HepG2 (cell line): ENCODE data around the gene HPGD. TPM values are rescaled to one million over a fixed set of nuclear protein-coding genes. Genes with fewer than 3 reads are reported as not detected.

Source experiments
- ATAC-seq: fragments of 200-7000 bp; cut with Tn5 transposase; 3 replicates; pipeline ENCODE4 v1.9.1; 2020; ENCODE audit warnings: mild to moderate bottlenecking, moderate library complexity
- BruUV-seq: library from RNA; stranded (reverse); fragments of 400-500 nt; replicated peaks from 2 replicates; lab custom pipeline; 2021; lab: Mats Ljungman, UMichigan
- CTCF ChIA-PET: fragments of 300-600 bp; formaldehyde crosslinking; extraction: SDS; loops from one replicate; lab custom pipeline; 2021; ENCODE audit warnings: low total read pairs, inconsistent platforms, low intra/inter-chr PET ratio; lab: Yijun Ruan, JAX
- POLR2A ChIA-PET: fragments of 350-600 bp; sonication (Branson Sonifier 250); formaldehyde crosslinking; loops from one replicate; lab custom pipeline; 2020; ENCODE audit warnings: antibody characterized with exemption, inconsistent platforms; lab: Yijun Ruan, JAX
- DNase-seq: peaks from one replicate; pipeline ENCODE4 v3.0.0-alpha.2; 2015; ENCODE audit warnings: low spot score
- FAIRE-seq: peaks from 3 replicates; lab custom pipeline; 2011; peaks lifted over from hg19 to GRCh38; lab: Jason Lieb, UNC
- H2AFZ ChIP-seq: one replicate; pipeline ENCODE4 v1.6.1; 2011; ENCODE audit warnings: low read length, inconsistent platforms
- H3K27ac ChIP-seq: fragments of 300-600 bp; 3 replicates; pipeline ENCODE4 v1.8.0; 2011; ENCODE audit warnings: mixed run types, mild to moderate bottlenecking, mixed read lengths, low read length, inconsistent platforms; ENCODE audit not compliant: insufficient read depth; ENCODE audit errors: extremely low read length
- H3K27me3 ChIP-seq, 2 experiments: fragments of 200-600 bp in 1 of 2; 2 replicates in 1 of 2; 3 replicates in 1 of 2; pipeline versions ENCODE4 v1.6.0 to v1.8.0; 2011; ENCODE audit warnings: low read length in 2 of 2, mild to moderate bottlenecking in 2 of 2, moderate library complexity in 2 of 2, inconsistent platforms in 1 of 2; ENCODE audit not compliant: insufficient read depth in 2 of 2, control insufficient read depth in 1 of 2
- H3K36me3 ChIP-seq, 2 experiments: fragments of 200-600 bp in 1 of 2; replicated peaks in 1 of 2; 2 replicates in 1 of 2; 3 replicates in 1 of 2; pipeline versions ENCODE4 v1.5.1 to v1.8.0; 2011; ENCODE audit warnings: low read length in 2 of 2, inconsistent platforms in 1 of 2; ENCODE audit not compliant: insufficient read depth in 2 of 2, control insufficient read depth in 1 of 2
- H3K4me1 ChIP-seq: 2 replicates; pipeline ENCODE4 v1.5.1; 2012; ENCODE audit warnings: low read length, inconsistent platforms; ENCODE audit not compliant: insufficient read depth
- H3K4me2 ChIP-seq: 2 replicates; pipeline ENCODE4 v1.6.0; 2011; ENCODE audit warnings: low read depth, low read length, inconsistent platforms
- H3K4me3 ChIP-seq, 3 experiments: fragments of 200-600 bp in 1 of 3; sonication (generic), shearing (Covaris generic) in 1 of 3; replicated peaks in 1 of 3; 2 replicates each; pipeline ENCODE4 v1.5.1; 2011 to 2016; ENCODE audit warnings: low read length in 3 of 3, inconsistent platforms in 2 of 3, low read depth in 2 of 3, mild to moderate bottlenecking in 2 of 3, control low read depth in 1 of 3, mixed read lengths in 1 of 3; ENCODE audit not compliant: insufficient read depth in 1 of 3
- H3K79me2 ChIP-seq: one replicate; pipeline ENCODE4 v1.6.1; 2011; ENCODE audit warnings: low read length, inconsistent platforms; ENCODE audit not compliant: insufficient read depth
- H3K9ac ChIP-seq: 2 replicates; pipeline ENCODE4 v1.6.0; 2011; ENCODE audit warnings: mild to moderate bottlenecking, low read depth, low read length, inconsistent platforms; ENCODE audit not compliant: insufficient read depth
- H3K9me3 ChIP-seq: 2 replicates; pipeline ENCODE4 v1.5.1; 2012; ENCODE audit warnings: mild to moderate bottlenecking, low read length
- H4K20me1 ChIP-seq: 2 replicates; pipeline ENCODE4 v1.6.0; 2011; ENCODE audit warnings: inconsistent platforms, mild to moderate bottlenecking, low read length, moderate library complexity; ENCODE audit not compliant: insufficient read depth
- BRCA1 ChIP-seq: sonication (generic); formaldehyde crosslinking; IDR thresholded peaks from 2 replicates; pipeline ENCODE4 v1.4.0; 2020; ENCODE audit warnings: missing genetic modification reagents
- DNMT1 ChIP-seq: sonication (generic); formaldehyde crosslinking; IDR thresholded peaks from 2 replicates; pipeline ENCODE4 v1.5.1; 2020; ENCODE audit warnings: mild to moderate bottlenecking, missing genetic modification reagents
- ELF3 ChIP-seq: IDR thresholded peaks from 2 replicates; pipeline ENCODE4 v1.6.1; 2016; ENCODE audit warnings: missing genetic modification reagents, missing compliant biosample characterization
- HMG20B ChIP-seq: conservative IDR thresholded peaks from 2 replicates; pipeline ENCODE4 v1.6.1; 2016; ENCODE audit warnings: missing genetic modification reagents, missing compliant biosample characterization
- PAWR ChIP-seq: sonication (generic); formaldehyde crosslinking; IDR thresholded peaks from 2 replicates; pipeline ENCODE4 v1.4.0; 2020; ENCODE audit warnings: missing genetic modification reagents, mild to moderate bottlenecking, borderline replicate concordance
- RFX1 ChIP-seq: fragments of 450-650 bp; IDR thresholded peaks from 2 replicates; pipeline ENCODE4 v1.6.1; 2017
- RNF219 ChIP-seq: sonication (generic); formaldehyde crosslinking; IDR thresholded peaks from 2 replicates; pipeline ENCODE4 v1.5.0; 2020; ENCODE audit warnings: mild to moderate bottlenecking, missing genetic modification reagents
- SRF ChIP-seq: IDR thresholded peaks from 2 replicates; pipeline ENCODE4 v1.6.1; 2011; ENCODE audit warnings: mild to moderate bottlenecking, low read depth, low read length, moderate library complexity
- STAT6 ChIP-seq: sonication (generic); formaldehyde crosslinking; IDR thresholded peaks from 2 replicates; pipeline ENCODE4 v1.4.0; 2020; ENCODE audit warnings: missing genetic modification reagents, mild to moderate bottlenecking, borderline replicate concordance
- ZNF232 ChIP-seq: sonication (generic); formaldehyde crosslinking; IDR thresholded peaks from 2 replicates; pipeline ENCODE4 v1.4.0; 2020; ENCODE audit warnings: missing genetic modification reagents, borderline replicate concordance
- ZNF263 ChIP-seq: sonication (generic); formaldehyde crosslinking; IDR thresholded peaks from 2 replicates; pipeline ENCODE4 v1.4.0; 2020; ENCODE audit warnings: missing genetic modification reagents
- ZNF670 ChIP-seq: sonication (generic); formaldehyde crosslinking; IDR thresholded peaks from 2 replicates; pipeline ENCODE4 v1.8.0; 2022; ENCODE audit warnings: mild to moderate bottlenecking, missing genetic modification reagents, borderline replicate concordance
- ZNF724P ChIP-seq: sonication (generic); formaldehyde crosslinking; IDR thresholded peaks from 2 replicates; pipeline ENCODE4 v1.8.0; 2022; ENCODE audit warnings: missing genetic modification reagents, borderline replicate concordance
- ZNF83 ChIP-seq: sonication (generic); formaldehyde crosslinking; IDR thresholded peaks from 2 replicates; pipeline ENCODE4 v1.4.0; 2020; ENCODE audit warnings: missing genetic modification reagents, mild to moderate bottlenecking, borderline replicate concordance
- WGBS: methylation state at CpG from one replicate; pipeline ENCODE4 v1.1.6; 2017; ENCODE audit warnings: low lambda C conversion rate; 5-methylcytosine and 5-hydroxymethylcytosine counted together
- in situ Hi-C: cut with HindIII; loops from 2 replicates; pipeline ENCODE4 v1.10.0; 2017; ENCODE audit warnings: low pct_unique_long_range_greater_than_20kb; ENCODE audit not compliant: extremely low pct_ligation_motif_present
- intact Hi-C: fragments of 100-400 bp; cut with micrococcal nuclease; formaldehyde crosslinking; loops from one replicate; pipeline ENCODE4 v1.10.0; 2022; ENCODE audit not compliant: unreplicated experiment
- polyA plus RNA-seq, 8 experiments: library from polyadenylated mRNA; depleted of rRNA in 3 of 8; stranded (reverse) in 7 of 8; unstranded in 1 of 8; fragments of >200 nt; fragmentation: Illumina TruSeq in 4 of 8; extraction: Trizol in 4 of 8; gene quantifications; 2 replicates each; pipeline versions ENCODE4 v1.2.1 to v1.2.3, GENCODE V29; 2011 to 2016; ENCODE audit warnings: low read depth in 4 of 8, missing spikeins in 1 of 8, mixed read lengths in 1 of 8; ENCODE audit not compliant: insufficient read depth in 1 of 8
- total RNA-seq, 5 experiments: library from RNA; depleted of rRNA; stranded (reverse); fragments of >200 nt; fragmentation: Illumina TruSeq; extraction: Trizol; gene quantifications; 2 replicates each; pipeline ENCODE4 v1.2.3, GENCODE V29; 2016; ENCODE audit warnings: low read depth in 1 of 5

HPGD gene
- total and polyA plus RNA-seq, 2 of the 13 experiments (the other 11 are each of a cell fraction or from before 2014, with no cell fraction given), result 0.13 to 0.24 TPM

- intact Hi-C loops, result no loop called here
- H3K4me1 ChIP-seq, result no peaks in the 10 kb centered on the region
- no peak for DNase-seq
- H3K36me3 ChIP-seq, result no peaks in the 10 kb centered on the region
- BruUV-seq, result no TSS peak
- in situ Hi-C loops, result no loop called here
- no peaks in the 10 kb centered on the region for H3K27me3 ChIP-seq
- no peak overlapping the region for H3K27ac ChIP-seq
- no peak for FAIRE-seq
- no peak overlapping the region for H3K4me2 ChIP-seq
- POLR2A ChIA-PET, result no interaction called here
- no peak for TF ChIP-seq HMG20B
- no peak for TF ChIP-seq STAT6 (CRISPR knock-in tag)
- no peak for TF ChIP-seq ZNF232 (CRISPR knock-in tag)
- no peak for TF ChIP-seq ZNF83 (CRISPR knock-in tag)
- no peak for TF ChIP-seq ZNF724P (CRISPR knock-in tag)
- no peak for TF ChIP-seq DNMT1
- TF ChIP-seq ZNF670, result no peak
- TF ChIP-seq BRCA1 (CRISPR knock-in tag), result no peak
- TF ChIP-seq RNF219 (CRISPR knock-in tag), result no peak
- no peak for TF ChIP-seq RFX1
- TF ChIP-seq ELF3 (CRISPR knock-in tag), result no peak
- TF ChIP-seq ZNF263, result no peak
- TF ChIP-seq SRF, result no peak
- no peak for TF ChIP-seq PAWR (CRISPR knock-in tag)
- no peak for ATAC-seq
- H3K9me3 ChIP-seq, result no peaks in the 10 kb centered on the region
- CTCF ChIA-PET, result no interaction called here
- no peak overlapping the region for H3K9ac ChIP-seq
- WGBS, result 2% methylated on average over 2 of the region's 2 CpGs
- no peaks in the 10 kb centered on the region for H4K20me1 ChIP-seq
- no peak overlapping the region for H3K4me3 ChIP-seq
- no peaks in the 10 kb centered on the region for H3K79me2 ChIP-seq
- H2AFZ ChIP-seq, result no peak overlapping the region
Observed at GRCh38 chr4:174564529-174564928, 42.2 kb upstream of the HPGD start.
